ENCODE results near the gene KMO. TPM values are rescaled to one million over a fixed set of nuclear protein-coding genes. Genes with fewer than 3 reads are reported as not detected.

KMO gene
- total RNA-seq, 1 experiment from 2014 or later, result not detected

DNA sequence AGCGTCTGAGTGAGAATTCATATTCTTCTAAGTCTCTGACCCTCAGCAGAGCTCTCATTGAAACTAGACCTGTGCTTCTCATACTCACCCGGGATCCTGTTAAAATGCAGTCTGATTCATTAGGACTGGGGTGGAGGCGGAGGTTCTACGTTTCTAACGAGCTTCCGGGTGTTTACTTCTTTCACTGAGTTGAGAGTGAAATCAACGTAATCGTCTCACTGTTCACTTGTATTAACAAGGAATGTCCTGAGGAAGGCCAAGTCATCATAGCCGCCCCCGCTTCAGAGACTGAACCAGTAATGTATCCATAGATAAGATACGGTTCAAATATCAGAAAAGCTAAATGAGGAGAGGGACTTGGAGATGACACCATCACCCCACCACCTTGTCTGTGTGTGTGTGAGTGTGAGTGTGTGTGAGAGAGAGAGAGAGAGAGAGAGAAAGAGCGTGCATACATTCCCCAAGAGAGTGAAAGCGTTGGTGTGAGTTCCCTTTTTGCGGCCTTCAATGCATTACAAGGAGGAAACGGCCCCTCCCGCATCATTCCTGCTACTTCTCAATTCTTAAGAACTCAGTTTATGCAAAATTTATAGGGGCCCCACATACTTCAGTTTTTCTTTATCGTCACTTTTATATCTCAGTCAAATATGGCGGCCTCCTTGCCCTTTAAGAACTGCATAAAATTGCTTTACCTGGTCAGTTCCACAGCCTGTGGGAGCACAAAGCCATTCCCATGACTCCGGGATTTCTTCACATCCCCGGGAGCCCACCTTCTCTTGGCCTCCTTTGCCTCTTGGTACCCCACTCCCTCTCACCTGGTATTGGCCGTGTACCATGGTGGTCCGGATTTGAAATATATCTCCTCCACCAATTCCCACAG lies 19.8 kb downstream of the KMO start:
- Mint-ChIP-seq H3K9me3 (no peaks in the 10 kb centered on the region), H3K4me1 (no peaks in the 10 kb centered on the region; the same call in 1 of the 2 replicates), H3K27me3 (ENCODE audit: low read depth) (no peaks in the 10 kb centered on the region; the same call in 1 of the 2 replicates), H3K27ac (no peak overlapping the region), H3K4me3 (no peak overlapping the region), H3K36me3 (no peaks in the 10 kb centered on the region)
- no peak for ATAC-seq
- ChIA-PET POLR2A (no interaction called here), CTCF (no interaction called here)
- DNase-seq (ENCODE audit: low spot score), result no peak
- TF ChIP-seq PRRX2 (CRISPR knock-in tag; IDR thresholded peaks at IDR 0.05), result no peak
- no peak for TF ChIP-seq NFYB (CRISPR knock-in tag; conservative IDR thresholded peaks at IDR 0.05; ENCODE audit: low read depth)
- no peak for TF ChIP-seq NFATC4 (CRISPR knock-in tag; IDR thresholded peaks at IDR 0.05)
- TF ChIP-seq NR1H2 (CRISPR knock-in tag; IDR thresholded peaks at IDR 0.05), result no peak
- TF ChIP-seq, protein P1, sequence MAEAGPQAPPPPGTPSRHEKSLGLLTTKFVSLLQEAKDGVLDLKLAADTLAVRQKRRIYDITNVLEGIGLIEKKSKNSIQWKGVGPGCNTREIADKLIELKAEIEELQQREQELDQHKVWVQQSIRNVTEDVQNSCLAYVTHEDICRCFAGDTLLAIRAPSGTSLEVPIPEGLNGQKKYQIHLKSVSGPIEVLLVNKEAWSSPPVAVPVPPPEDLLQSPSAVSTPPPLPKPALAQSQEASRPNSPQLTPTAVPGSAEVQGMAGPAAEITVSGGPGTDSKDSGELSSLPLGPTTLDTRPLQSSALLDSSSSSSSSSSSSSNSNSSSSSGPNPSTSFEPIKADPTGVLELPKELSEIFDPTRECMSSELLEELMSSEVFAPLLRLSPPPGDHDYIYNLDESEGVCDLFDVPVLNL (CRISPR knock-in tag; IDR thresholded peaks at IDR 0.05; ENCODE audit: borderline replicate concordance, low read depth), result no peak
- no peak for TF ChIP-seq MAX (CRISPR knock-in tag; IDR thresholded peaks at IDR 0.05)

DNA sequence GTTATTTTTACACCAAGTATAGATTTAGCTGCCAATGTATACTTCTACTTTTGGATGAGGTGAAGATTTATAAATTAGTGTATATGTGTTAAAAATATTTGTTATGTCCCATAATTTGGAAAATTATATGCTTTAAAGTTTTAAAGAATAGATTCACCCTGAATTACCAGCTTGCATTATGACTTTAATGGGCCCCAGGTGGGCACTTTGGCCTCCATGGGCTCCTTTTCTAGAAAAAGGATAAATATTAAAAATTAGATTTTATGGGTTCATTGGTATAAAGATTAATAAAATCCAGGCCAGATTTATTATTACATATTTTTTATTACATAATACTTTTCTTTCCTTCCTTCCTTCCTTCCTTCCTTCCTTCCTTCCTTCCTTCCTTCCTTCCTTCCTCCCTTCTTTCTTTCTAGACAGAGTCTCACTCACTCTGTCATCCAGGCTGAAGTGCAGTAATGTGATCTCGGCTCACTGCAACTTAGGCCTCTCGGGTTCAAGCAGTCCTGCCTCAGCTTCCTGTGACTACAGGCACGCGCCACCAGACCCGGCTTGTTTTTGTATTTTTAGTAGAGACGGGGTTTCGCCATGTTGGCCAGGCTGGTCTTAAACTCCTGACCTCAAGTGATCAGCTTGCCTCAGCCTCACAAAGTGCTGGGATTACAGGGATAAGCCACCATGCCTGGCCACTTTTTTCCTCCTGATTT lies 21.9 kb downstream of the KMO start:
- H3K4me3 Mint-ChIP-seq, result no peak overlapping the region
- TF ChIP-seq E2F1 (CRISPR knock-in tag; IDR thresholded peaks at IDR 0.05) (no peak), USF1 (CRISPR knock-in tag; IDR thresholded peaks at IDR 0.05) (no peak), KAT7 (CRISPR knock-in tag; IDR thresholded peaks at IDR 0.05; ENCODE audit: borderline replicate concordance) (no peak), IRF2 (CRISPR knock-in tag; IDR thresholded peaks at IDR 0.05; ENCODE audit: borderline replicate concordance, low read depth) (no peak), FOXJ3 (CRISPR knock-in tag; IDR thresholded peaks at IDR 0.05; ENCODE audit: borderline replicate concordance) (no peak), SOX15 (CRISPR knock-in tag; IDR thresholded peaks at IDR 0.05) (no peak), OVOL2 (CRISPR knock-in tag; IDR thresholded peaks at IDR 0.05; ENCODE audit: borderline replicate concordance) (no peak), JUN (CRISPR knock-in tag; IDR thresholded peaks at IDR 0.05) (no peak), GRHL2 (CRISPR knock-in tag; IDR thresholded peaks at IDR 0.05; ENCODE audit: insufficient replicate concordance, severe bottlenecking) (no peak), NR2C2 (CRISPR knock-in tag; IDR thresholded peaks at IDR 0.05) (no peak), ZNF232 (CRISPR knock-in tag; IDR thresholded peaks at IDR 0.05) (no peak), CBFB (CRISPR knock-in tag; IDR thresholded peaks at IDR 0.05; ENCODE audit: low read depth) (no peak), NFYB (CRISPR knock-in tag; conservative IDR thresholded peaks at IDR 0.05; ENCODE audit: low read depth) (no peak), EMX1 (CRISPR knock-in tag; IDR thresholded peaks at IDR 0.05) (no peak)
- TF ChIP-seq, protein P2, sequence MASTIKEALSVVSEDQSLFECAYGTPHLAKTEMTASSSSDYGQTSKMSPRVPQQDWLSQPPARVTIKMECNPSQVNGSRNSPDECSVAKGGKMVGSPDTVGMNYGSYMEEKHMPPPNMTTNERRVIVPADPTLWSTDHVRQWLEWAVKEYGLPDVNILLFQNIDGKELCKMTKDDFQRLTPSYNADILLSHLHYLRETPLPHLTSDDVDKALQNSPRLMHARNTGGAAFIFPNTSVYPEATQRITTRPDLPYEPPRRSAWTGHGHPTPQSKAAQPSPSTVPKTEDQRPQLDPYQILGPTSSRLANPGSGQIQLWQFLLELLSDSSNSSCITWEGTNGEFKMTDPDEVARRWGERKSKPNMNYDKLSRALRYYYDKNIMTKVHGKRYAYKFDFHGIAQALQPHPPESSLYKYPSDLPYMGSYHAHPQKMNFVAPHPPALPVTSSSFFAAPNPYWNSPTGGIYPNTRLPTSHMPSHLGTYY (CRISPR knock-in tag; IDR thresholded peaks at IDR 0.05), result no peak
- TF ChIP-seq, protein P3, sequence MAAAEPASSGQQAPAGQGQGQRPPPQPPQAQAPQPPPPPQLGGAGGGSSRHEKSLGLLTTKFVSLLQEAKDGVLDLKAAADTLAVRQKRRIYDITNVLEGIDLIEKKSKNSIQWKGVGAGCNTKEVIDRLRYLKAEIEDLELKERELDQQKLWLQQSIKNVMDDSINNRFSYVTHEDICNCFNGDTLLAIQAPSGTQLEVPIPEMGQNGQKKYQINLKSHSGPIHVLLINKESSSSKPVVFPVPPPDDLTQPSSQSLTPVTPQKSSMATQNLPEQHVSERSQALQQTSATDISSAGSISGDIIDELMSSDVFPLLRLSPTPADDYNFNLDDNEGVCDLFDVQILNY (CRISPR knock-in tag; IDR thresholded peaks at IDR 0.05), result no peak
- TF ChIP-seq, protein P4, sequence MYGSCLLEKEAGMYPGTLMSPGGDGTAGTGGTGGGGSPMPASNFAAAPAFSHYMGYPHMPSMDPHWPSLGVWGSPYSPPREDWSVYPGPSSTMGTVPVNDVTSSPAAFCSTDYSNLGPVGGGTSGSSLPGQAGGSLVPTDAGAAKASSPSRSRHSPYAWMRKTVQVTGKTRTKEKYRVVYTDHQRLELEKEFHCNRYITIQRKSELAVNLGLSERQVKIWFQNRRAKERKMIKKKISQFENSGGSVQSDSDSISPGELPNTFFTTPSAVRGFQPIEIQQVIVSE (CRISPR knock-in tag; IDR thresholded peaks at IDR 0.05; ENCODE audit: borderline replicate concordance), result no peak
- no peaks in the 10 kb centered on the region; the same call in 1 of the 2 replicates for H3K27me3 Mint-ChIP-seq (ENCODE audit: low read depth)
- ChIA-PET CTCF (interaction anchor here (0.6 kb wide), 1 partner anchor 68 kb away, joined by 3 read pairs; no protein-coding TSS in a partner anchor), POLR2A (no interaction called here)
- H3K36me3 Mint-ChIP-seq, result no peaks in the 10 kb centered on the region
- no peaks in the 10 kb centered on the region; the same call in 1 of the 2 replicates for H3K4me1 Mint-ChIP-seq
- ATAC-seq, result no peak
- no peak overlapping the region for H3K27ac Mint-ChIP-seq
- no peaks in the 10 kb centered on the region for H3K9me3 Mint-ChIP-seq
- DNase-seq (ENCODE audit: low spot score), result no peak

All from WTC11 (cell line).